ENCODE measurements around the gene SP140L. TPM values are rescaled to one million over a fixed set of nuclear protein-coding genes. Genes with fewer than 3 reads are reported as not detected.
"Not testable (repeated sequence)": the region's sequence is repeated elsewhere in the genome, so short reads cannot be mapped to it uniquely, and the experiment has no call there.

SP140L gene
- total RNA-seq, 1 experiment from 2014 or later = 20.3 TPM

DNA sequence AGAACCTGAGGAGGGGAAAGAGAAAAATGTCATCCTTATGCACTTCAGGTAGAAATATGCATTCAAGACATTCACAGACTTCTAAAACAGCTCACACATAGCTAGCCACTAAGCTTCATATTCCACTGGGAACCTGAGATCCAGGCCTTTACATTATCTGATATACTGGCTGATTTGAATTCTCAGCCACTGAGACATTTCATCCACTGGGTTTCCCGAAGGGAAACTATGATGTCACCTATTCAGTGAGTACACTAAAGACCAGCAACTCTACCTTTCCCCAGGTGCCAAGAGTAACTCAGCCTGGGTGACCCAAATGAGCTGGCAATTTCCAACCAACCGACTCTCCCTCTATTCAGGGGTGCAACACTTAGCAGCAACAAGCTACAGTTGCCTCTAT, 67.3 kb downstream of the SP140L start:
- H3K36me3 Mint-ChIP-seq (ENCODE audit: insufficient read depth, unreplicated experiment) = peaks cover 45% of the 10 kb centered on the region
- no peak overlapping the region for H3K4me3 Mint-ChIP-seq (ENCODE audit: unreplicated experiment)
- POLR2A ChIA-PET = interaction anchor here (0.7 kb wide), 1 partner anchor 357 kb away, joined by 3 read pairs; no protein-coding TSS in a partner anchor

DNA sequence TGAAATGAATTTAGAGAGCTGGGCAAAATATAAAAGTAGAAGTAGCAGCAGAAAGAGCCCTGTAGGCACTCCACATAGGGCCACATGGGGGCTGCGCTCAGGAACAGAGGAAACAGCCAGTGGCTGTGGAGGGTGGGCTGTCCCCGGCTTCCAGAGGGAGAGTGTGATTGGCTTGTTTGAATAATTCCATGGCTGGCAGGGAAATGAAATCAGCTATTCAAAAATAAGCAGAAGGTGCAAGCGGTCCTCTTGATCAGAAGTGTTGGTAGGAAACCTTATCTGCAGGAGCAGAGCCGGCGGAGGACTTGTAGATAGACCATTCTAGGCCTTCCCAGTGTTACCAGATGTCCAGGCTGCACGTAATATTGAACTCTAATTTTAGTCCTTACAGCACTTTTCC, 71.7 kb downstream of the SP140L start:
- H3K36me3 Mint-ChIP-seq (ENCODE audit: insufficient read depth, unreplicated experiment) = peaks cover 37% of the 10 kb centered on the region
- H3K4me1 Mint-ChIP-seq (ENCODE audit: insufficient read depth, unreplicated experiment); H3K9me3 Mint-ChIP-seq (ENCODE audit: unreplicated experiment); intact Hi-C loops (cut with micrococcal nuclease); BruUV-seq (replicated peaks); H3K27me3 Mint-ChIP-seq (ENCODE audit: insufficient read depth, unreplicated experiment); H3K4me3 Mint-ChIP-seq (ENCODE audit: unreplicated experiment); DNase-seq (ENCODE audit: unreplicated experiment); H3K27ac Mint-ChIP-seq (ENCODE audit: low read depth, unreplicated experiment); CTCF ChIA-PET: not testable (repeated sequence)
- POLR2A ChIA-PET = interaction anchor here (1.6 kb wide), 1 partner anchor 72 kb away, joined by 3 read pairs; the partner anchor contains the start of gene SP140L

More for the DNA sequence above, 67.3 kb downstream of the SP140L start:
- no TSS peak for BruUV-seq (replicated peaks)
- Mint-ChIP-seq H3K27me3 (ENCODE audit: insufficient read depth, unreplicated experiment) (no peaks in the 10 kb centered on the region), H3K27ac (ENCODE audit: low read depth, unreplicated experiment) (no peak overlapping the region), H3K9me3 (ENCODE audit: unreplicated experiment) (no peaks in the 10 kb centered on the region), H3K4me1 (ENCODE audit: insufficient read depth, unreplicated experiment) (no peaks in the 10 kb centered on the region)
- TF ChIP-seq, protein P1, sequence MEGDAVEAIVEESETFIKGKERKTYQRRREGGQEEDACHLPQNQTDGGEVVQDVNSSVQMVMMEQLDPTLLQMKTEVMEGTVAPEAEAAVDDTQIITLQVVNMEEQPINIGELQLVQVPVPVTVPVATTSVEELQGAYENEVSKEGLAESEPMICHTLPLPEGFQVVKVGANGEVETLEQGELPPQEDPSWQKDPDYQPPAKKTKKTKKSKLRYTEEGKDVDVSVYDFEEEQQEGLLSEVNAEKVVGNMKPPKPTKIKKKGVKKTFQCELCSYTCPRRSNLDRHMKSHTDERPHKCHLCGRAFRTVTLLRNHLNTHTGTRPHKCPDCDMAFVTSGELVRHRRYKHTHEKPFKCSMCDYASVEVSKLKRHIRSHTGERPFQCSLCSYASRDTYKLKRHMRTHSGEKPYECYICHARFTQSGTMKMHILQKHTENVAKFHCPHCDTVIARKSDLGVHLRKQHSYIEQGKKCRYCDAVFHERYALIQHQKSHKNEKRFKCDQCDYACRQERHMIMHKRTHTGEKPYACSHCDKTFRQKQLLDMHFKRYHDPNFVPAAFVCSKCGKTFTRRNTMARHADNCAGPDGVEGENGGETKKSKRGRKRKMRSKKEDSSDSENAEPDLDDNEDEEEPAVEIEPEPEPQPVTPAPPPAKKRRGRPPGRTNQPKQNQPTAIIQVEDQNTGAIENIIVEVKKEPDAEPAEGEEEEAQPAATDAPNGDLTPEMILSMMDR (IDR thresholded peaks at IDR 0.05; ENCODE audit: unreplicated experiment) = no peak
- CTCF ChIA-PET = no interaction called here
- intact Hi-C loops (cut with micrococcal nuclease) = no loop called here
- no peak for DNase-seq (ENCODE audit: unreplicated experiment)

DNA sequence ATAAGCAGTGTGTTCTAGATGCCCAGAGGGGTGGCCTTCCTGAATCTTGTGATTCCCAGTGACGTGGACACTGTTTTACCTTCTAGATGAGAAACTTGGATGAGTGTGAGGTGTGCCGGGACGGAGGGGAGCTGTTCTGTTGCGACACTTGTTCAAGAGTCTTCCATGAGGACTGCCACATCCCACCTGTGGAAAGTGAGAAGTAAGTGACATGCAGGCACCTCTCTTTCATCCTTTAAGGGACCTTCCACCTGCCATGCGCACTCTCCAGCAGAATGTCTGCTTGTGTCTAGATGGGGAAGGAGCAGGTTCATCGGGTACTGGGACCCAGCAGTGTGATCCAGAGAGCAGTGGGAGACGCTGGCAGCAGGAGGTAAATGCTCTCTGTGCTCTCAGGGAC, 73.0 kb downstream of the SP140L start:
- ChIA-PET POLR2A (no interaction called here), CTCF (no interaction called here)
- Mint-ChIP-seq H3K4me1 (ENCODE audit: insufficient read depth, unreplicated experiment) (no peaks in the 10 kb centered on the region), H3K4me3 (ENCODE audit: unreplicated experiment) (no peak overlapping the region), H3K9me3 (ENCODE audit: unreplicated experiment) (no peaks in the 10 kb centered on the region), H3K36me3 (ENCODE audit: insufficient read depth, unreplicated experiment) (peaks cover 31% of the 10 kb centered on the region), H3K27me3 (ENCODE audit: insufficient read depth, unreplicated experiment) (no peaks in the 10 kb centered on the region), H3K27ac (ENCODE audit: low read depth, unreplicated experiment) (no peak overlapping the region)
- no peak for DNase-seq (ENCODE audit: unreplicated experiment)
- intact Hi-C loops (cut with micrococcal nuclease) = no loop called here
- TF ChIP-seq, protein P1 (IDR thresholded peaks at IDR 0.05; ENCODE audit: unreplicated experiment) = no peak
- no TSS peak for BruUV-seq (replicated peaks)

DNA sequence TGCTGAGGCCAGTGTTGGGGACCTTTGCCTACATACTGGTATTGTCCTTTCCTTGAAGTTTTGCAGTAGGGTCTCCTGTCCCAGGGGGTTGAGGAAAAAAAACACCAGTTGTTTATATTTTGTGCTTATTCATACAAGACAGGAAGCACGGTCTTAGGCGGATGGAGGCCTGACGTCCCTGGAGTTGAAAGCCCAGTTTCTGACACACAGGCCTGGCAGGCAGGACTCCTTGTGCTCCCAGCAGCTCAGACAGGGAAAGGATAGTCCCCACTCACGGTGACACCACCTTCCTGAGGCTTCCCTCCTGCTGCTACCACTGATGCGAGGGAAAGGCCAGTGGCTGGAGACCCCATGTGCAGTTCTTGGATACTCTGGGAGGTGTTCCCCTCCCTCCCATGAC, 73.5 kb downstream of the SP140L start:
- Mint-ChIP-seq H3K4me1 (ENCODE audit: insufficient read depth, unreplicated experiment) (no peaks in the 10 kb centered on the region), H3K4me3 (ENCODE audit: unreplicated experiment) (no peak overlapping the region), H3K9me3 (ENCODE audit: unreplicated experiment) (no peaks in the 10 kb centered on the region), H3K27me3 (ENCODE audit: insufficient read depth, unreplicated experiment) (no peaks in the 10 kb centered on the region), H3K36me3 (ENCODE audit: insufficient read depth, unreplicated experiment) (peaks cover 31% of the 10 kb centered on the region), H3K27ac (ENCODE audit: low read depth, unreplicated experiment) (no peak overlapping the region)
- POLR2A ChIA-PET = no interaction called here
- no peak for DNase-seq (ENCODE audit: unreplicated experiment)
- BruUV-seq (replicated peaks) = no TSS peak
- CTCF ChIA-PET = no interaction called here
- intact Hi-C loops (cut with micrococcal nuclease) = no loop called here
- TF ChIP-seq, protein P1 (IDR thresholded peaks at IDR 0.05; ENCODE audit: unreplicated experiment) = no peak

DNA sequence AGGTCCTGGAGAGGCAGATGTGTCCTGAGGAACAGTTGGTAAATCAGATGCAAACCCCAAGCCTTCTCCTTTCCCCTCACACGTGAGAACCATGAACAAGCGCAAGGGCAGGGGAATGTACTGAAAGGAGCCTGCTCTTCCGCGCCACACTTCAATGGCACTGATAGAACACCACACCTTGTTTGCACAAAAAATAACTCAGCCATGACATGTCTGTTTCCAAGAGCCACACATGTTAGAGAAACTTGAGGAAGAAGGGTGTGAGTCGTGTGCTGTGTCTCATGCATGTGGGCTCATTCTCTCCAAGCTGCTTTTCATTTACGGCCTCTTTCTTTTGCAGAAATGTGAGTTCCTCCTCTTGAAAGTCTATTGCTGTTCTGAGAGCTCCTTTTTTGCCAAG, 74.0 kb downstream of the SP140L start:
- BruUV-seq (replicated peaks); H3K9me3 Mint-ChIP-seq (ENCODE audit: unreplicated experiment); H3K4me3 Mint-ChIP-seq (ENCODE audit: unreplicated experiment); H3K27me3 Mint-ChIP-seq (ENCODE audit: insufficient read depth, unreplicated experiment); POLR2A ChIA-PET; DNase-seq (ENCODE audit: unreplicated experiment); intact Hi-C loops (cut with micrococcal nuclease); CTCF ChIA-PET; H3K27ac Mint-ChIP-seq (ENCODE audit: low read depth, unreplicated experiment); H3K4me1 Mint-ChIP-seq (ENCODE audit: insufficient read depth, unreplicated experiment): not testable (repeated sequence)
- peaks cover 31% of the 10 kb centered on the region for H3K36me3 Mint-ChIP-seq (ENCODE audit: insufficient read depth, unreplicated experiment)
